KG1 (cell line): ENCODE results near the gene PGAP6.
"Not testable (repeated sequence)": the region's sequence is repeated elsewhere in the genome, so short reads cannot be mapped to it uniquely, and the experiment has no call there.

Experiments used
- DNase-seq: peaks from one replicate; lab custom pipeline; 2025; lab: John Stamatoyannopoulos, UW

The PGAP6 gene, protein sequence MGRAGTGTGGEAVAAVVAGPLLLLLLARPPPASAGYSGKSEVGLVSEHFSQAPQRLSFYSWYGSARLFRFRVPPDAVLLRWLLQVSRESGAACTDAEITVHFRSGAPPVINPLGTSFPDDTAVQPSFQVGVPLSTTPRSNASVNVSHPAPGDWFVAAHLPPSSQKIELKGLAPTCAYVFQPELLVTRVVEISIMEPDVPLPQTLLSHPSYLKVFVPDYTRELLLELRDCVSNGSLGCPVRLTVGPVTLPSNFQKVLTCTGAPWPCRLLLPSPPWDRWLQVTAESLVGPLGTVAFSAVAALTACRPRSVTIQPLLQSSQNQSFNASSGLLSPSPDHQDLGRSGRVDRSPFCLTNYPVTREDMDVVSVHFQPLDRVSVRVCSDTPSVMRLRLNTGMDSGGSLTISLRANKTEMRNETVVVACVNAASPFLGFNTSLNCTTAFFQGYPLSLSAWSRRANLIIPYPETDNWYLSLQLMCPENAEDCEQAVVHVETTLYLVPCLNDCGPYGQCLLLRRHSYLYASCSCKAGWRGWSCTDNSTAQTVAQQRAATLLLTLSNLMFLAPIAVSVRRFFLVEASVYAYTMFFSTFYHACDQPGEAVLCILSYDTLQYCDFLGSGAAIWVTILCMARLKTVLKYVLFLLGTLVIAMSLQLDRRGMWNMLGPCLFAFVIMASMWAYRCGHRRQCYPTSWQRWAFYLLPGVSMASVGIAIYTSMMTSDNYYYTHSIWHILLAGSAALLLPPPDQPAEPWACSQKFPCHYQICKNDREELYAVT

DNA sequence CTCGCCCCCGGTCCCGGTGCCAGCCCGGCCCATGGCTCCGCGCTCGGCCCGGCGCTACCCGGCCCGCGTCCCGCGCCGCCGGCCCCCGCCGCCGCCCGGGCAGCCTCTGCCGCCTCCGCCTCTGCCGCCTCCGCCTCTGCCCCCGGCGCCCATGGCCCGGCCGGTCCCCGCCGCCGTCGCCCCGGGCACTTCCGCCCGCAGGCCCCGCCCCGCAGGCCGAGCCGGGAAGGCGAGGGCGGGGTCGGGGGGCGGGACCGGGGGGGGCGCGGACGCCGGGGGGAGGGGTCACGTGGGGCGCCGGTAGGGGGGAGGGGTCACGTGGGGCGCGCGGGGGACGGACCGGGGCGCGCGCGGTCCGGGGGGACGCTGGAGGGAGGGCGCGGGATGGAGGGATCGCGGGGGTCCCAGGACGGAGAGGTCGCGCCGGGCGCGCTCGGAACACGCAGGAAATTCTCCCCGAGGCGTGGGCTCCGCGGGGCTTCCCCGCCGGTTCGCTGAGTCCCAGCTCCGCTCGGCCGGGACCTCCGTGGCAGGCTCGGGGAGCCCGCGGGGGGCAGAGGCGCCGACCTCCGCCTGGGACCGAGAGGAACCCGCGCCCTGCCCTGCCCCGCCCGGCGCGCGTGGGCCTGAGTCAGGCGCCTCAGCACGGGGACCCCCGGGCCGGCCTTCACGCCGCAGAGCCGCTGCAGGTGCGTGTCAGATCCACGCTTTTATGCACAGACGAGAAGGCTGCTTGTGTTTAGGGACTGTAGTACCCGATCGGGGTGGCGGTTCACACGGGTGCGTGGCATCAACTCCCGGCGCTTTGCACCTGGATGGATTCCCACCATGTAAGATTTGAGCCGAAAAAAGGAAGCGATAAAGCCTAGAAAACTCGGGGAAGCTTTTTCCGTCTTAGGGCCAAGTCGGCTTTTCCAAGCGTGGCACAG lies at the start of gene PGAP6:
Gene PGAP6 (minus strand): TSS at position 190 of the 929 bp plus-strand sequence. CDS start 157 bp downstream, at position 33.
- peak; percentile 39 for DNase-seq

- no peak for DNase-seq
Observed at GRCh38 chr16:430904-431303, 49.1 kb upstream of the PGAP6 start.

GRCh38 chr16:427250-427649 lies 45.5 kb upstream of the PGAP6 start:
- no peak for DNase-seq

DNA sequence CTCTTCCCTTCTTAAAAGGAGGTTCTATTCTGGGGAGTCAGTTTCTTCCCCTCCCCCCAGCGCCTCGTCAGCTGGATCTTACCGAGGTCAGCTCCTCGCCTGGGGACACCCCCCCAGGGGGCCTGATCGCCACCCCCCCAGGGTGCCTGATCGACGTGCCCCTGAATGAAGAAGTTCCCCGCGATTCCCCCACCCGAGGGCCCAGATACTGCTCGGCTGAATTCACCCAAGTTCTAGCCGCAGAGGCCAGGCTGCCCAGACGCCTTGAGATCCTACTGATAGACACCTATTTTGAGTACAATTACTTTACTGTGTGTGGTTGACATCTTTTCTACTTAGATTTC lies 45.1 kb upstream of the PGAP6 start:
- DNase-seq: no peak

DNA sequence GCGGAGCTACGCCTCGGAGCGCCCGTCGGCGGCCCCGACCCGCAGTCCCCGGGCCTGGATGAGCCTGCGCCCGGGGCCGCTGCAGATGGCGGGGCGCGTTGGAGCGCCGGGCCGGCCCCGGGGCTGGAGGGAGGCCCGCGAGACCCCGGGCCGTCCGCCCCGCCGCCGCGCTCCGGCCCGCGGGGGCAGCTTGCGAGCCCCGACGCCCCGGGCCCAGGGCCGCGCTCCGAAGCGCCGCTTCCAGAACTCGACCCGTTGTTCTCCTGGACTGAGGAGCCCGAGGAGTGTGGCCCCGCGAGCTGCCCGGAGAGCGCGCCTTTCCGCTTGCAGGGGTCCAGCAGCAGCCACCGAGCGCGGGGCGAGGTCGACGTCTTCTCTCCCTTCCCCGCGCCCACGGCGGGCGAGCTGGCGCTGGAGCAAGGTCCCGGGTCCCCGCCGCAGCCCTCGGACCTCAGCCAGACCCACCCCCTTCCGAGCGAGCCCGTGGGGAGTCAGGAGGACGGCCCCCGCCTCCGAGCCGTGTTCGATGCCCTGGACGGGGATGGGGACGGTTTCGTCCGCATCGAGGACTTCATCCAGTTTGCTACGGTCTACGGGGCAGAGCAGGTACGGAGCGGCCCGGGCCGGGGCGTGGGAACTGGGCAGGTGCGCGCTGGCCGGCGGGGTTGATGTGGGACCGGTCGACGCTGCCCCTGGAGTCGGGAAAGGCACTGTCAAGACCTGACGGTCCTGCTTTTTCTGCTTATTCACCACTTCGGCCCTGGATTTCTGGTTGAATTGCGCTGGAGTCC lies 44.5 kb upstream of the PGAP6 start:
- no peak for DNase-seq

DNA sequence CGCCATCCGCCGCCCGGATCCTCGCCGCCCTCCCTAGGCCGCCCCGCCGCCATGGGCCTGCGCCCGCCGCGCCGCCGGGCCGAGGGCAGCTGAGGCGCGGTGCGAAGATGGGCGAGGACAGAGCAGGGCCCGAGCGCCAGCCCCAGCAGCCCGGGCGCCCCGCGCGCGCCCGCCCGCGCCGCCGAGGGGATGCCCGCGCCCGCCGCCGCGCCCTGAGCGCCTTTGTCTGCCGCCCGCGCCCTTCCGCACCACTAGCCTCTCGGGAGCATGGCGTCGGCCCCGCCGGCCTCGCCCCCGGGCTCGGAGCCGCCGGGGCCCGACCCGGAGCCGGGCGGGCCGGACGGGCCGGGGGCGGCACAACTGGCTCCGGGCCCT lies 43.9 kb upstream of the PGAP6 start:
- DNase-seq: no peak

- peak; percentile 68 for DNase-seq
Observed at GRCh38 chr16:425082-425718, 43.4 kb upstream of the PGAP6 start, which contains the start of gene RAB11FIP3. RAB11FIP3 (plus strand) TSS chr16:425649; CDS start chr16:426007, 358 bp downstream.

DNA sequence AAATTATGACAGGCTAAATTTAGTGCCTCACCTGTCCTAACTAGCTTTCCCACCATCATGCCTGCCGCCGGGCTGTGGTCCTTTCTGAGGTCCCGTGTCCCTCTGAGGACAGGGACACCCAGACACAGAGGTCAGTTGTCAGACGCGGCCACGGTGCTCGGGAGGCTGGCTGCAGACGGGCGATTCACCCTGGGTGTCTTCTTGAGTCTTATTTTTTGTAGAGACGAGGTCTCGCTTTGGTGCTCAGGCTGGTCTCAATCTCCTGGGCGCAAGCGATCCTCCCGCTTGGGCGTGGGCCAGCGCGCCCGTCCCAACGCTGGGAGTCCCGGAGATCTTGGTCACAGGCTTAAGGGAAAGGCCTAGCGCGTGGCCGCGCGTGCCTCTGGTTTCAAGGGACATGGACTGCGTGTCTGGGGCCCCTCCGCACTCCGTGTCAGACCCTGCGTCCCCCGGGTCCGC lies 42.9 kb upstream of the PGAP6 start:
- no peak for DNase-seq

- DNase-seq: no peak
Observed at GRCh38 chr16:424033-424622, 42.4 kb upstream of the PGAP6 start.

GRCh38 chr16:422179-422578 lies 40.4 kb upstream of the PGAP6 start:
- DNase-seq: not testable (repeated sequence)

DNA sequence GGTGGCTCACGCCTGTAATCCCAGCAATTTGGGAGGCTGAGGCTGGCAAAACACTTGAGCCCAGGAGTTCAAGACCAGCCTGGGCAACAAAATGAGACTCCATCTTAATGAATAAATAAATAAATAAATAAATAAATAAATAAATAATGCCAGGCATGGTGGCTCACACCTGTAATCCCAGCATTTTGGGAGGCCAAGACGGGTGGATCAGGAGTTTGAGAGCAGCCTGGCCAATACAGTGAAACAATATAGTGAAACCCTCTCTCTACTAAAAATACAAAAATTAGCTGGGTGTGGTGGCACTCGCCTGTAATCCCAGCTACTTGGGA lies 33.4 kb upstream of the PGAP6 start:
- not testable (repeated sequence) for DNase-seq

DNA sequence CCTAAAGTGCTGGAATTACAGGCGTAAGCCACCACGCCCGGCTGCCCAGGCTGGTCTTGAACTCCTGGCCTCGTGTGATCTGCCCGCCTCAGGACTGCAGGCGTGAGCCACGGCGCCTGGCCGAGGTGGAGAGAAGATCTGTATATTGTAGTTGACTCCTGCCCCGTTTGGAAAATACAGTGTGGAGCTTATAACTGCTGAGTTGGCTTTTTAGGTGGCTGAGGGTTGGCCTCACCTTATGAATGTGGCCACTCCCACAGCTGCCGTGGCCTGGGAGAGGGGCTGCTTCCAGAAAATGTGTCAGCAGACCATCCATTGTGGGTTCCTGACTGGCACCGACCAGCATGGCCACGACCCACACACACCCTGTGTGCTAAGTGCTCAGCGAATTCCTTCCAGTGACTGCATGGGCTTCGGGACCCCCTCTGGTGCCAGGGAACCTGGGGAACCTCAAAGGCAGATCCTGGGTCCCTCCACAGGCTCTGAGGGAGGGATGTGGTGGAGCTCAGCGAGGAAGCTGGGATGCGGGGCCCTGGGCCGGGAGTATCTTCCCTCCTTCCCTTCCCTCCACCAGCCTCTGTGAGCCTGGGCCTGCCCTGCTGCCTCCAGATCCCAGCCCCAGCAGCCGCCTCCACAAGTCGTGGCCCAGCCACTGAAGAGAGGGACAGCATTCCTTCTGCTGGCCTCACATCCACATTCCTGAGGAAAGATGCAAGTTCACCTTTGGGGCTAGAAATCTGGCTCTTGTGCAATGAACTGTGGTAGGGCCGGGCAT lies 32.8 kb upstream of the PGAP6 start:
- DNase-seq: no peak

- no peak for DNase-seq
Observed at GRCh38 chr16:411576-412265, 29.9 kb upstream of the PGAP6 start.

DNA sequence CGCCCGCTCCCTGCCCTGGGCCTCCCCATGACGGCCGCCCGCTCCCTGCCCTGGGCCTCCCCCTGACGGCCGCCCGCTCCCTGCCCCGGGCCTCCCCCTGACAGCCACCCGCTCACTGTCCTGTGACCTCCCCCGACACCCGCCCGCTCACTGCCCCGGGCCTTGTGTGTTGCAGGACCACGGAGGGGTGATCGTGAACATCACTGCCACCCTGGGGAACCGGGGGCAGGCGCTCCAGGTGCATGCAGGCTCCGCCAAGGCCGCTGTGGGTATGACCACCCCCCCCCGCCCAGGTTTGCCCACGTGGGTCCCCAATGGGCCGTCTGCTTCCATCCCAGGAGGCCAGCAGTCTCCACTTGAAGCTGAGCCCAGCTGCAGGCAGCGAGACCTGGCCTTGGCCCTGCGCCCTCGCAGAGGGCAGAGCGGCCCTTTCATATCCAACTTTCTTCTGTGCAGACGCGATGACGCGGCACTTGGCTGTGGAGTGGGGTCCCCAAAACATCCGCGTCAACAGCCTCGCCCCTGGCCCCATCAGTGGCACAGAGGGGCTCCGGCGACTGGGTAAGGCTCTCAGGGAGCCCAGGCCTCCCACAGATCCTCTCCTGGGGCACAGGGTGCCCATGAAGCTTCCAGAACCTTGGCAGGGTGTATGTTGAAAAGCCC lies 28.9 kb upstream of the PGAP6 start:
- no peak for DNase-seq

- DNase-seq: no peak
Observed at GRCh38 chr16:407253-407652, 25.5 kb upstream of the PGAP6 start.

GRCh38 chr16:405548-406506 lies 24.0 kb upstream of the PGAP6 start:
- no peak for DNase-seq

GRCh38 chr16:404971-405486 lies 23.3 kb upstream of the PGAP6 start:
- no peak for DNase-seq
